ENCODE data around the gene DYRK4.

Gene DYRK4

GRCh38 chr12:4621511-4621910 is 59.5 kb downstream of the DYRK4 start:
- DNase-seq (ENCODE audit: low spot score) = no peak

GRCh38 chr12:4626543-4626942 is 64.5 kb downstream of the DYRK4 start:
- DNase-seq (ENCODE audit: low spot score) = no peak

GRCh38 chr12:4628406-4628805 is 66.4 kb downstream of the DYRK4 start:
- no peak for DNase-seq (ENCODE audit: low spot score)

GRCh38 chr12:4630262-4630661 is 68.3 kb downstream of the DYRK4 start:
- no peak for DNase-seq (ENCODE audit: low spot score)

- no peak for DNase-seq (ENCODE audit: low spot score)
Observed at GRCh38 chr12:4643747-4644146, 81.7 kb downstream of the DYRK4 start.

GRCh38 chr12:4645023-4645422 is 83.0 kb downstream of the DYRK4 start:
- DNase-seq (ENCODE audit: low spot score) = no peak

- peak; percentile 9 for DNase-seq (ENCODE audit: low spot score)
Observed at GRCh38 chr12:4648104-4648500, 86.1 kb downstream of the DYRK4 start.

- DNase-seq (ENCODE audit: low spot score) = peak; percentile 90
Observed at GRCh38 chr12:4648501-4649357, 86.7 kb downstream of the DYRK4 start, which contains the start of the genes AKAP3 and NDUFA9. Gene AKAP3 (minus strand): TSS chr12:4649051. CDS start chr12:4638196, 10,855 bp downstream. Gene NDUFA9 (plus strand): TSS chr12:4649114. CDS start chr12:4649127, 13 bp downstream.

GRCh38 chr12:4649358-4649661 is 87.3 kb downstream of the DYRK4 start:
- DNase-seq (ENCODE audit: low spot score) = no peak

- DNase-seq (ENCODE audit: low spot score) = no peak
Observed at GRCh38 chr12:4653257-4653656, 91.2 kb downstream of the DYRK4 start.

GRCh38 chr12:4653691-4654090 is 91.7 kb downstream of the DYRK4 start:
- no peak for DNase-seq (ENCODE audit: low spot score)
